ENCODE measurements around the gene SUV39H1. TPM values are rescaled to one million over a fixed set of nuclear protein-coding genes. Genes with fewer than 3 reads are reported as not detected.
"Not testable (repeated sequence)": the region's sequence is repeated elsewhere in the genome, so short reads cannot be mapped to it uniquely, and the experiment has no call there.

SUV39H1 gene
- total and polyA plus RNA-seq, 4 donors: 3.2 to 5.8 (median 3.7) TPM

DNA sequence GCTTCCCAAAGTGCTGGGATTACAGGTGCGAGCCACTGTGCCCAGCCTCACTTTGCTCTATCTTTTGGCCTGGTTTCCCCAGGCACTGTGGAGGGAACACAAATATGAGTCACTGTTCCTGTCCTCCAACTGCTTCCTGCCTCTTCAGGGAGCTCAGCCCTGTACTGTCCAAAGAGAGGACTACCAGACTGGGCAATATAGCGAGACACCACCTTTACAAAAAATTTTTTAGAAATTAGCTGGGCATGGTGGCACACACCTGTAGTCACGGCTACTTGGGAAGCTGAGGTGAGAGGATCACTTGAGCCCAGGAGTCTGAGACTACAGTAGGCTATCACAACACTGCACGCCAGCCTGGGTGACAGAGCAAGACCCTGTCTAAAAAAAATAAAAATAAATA is 29.9 kb upstream of the SUV39H1 start:
- DNase-seq (ENCODE audit: low spot score): no peak
- TF ChIP-seq EGR1 (IDR thresholded peaks at IDR 0.05; ENCODE audit: low read depth in 2 of 2): no peak
- TF ChIP-seq TAF1 (conservative IDR thresholded peaks at IDR 0.05): no peak
- TF ChIP-seq, protein P1, sequence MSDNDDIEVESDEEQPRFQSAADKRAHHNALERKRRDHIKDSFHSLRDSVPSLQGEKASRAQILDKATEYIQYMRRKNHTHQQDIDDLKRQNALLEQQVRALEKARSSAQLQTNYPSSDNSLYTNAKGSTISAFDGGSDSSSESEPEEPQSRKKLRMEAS (IDR thresholded peaks at IDR 0.05): no peak
- TF ChIP-seq, protein P2, sequence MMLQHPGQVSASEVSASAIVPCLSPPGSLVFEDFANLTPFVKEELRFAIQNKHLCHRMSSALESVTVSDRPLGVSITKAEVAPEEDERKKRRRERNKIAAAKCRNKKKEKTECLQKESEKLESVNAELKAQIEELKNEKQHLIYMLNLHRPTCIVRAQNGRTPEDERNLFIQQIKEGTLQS (IDR thresholded peaks at IDR 0.05): no peak
- TF ChIP-seq SP1 (IDR thresholded peaks at IDR 0.05): no peak
- TF ChIP-seq, protein P3, sequence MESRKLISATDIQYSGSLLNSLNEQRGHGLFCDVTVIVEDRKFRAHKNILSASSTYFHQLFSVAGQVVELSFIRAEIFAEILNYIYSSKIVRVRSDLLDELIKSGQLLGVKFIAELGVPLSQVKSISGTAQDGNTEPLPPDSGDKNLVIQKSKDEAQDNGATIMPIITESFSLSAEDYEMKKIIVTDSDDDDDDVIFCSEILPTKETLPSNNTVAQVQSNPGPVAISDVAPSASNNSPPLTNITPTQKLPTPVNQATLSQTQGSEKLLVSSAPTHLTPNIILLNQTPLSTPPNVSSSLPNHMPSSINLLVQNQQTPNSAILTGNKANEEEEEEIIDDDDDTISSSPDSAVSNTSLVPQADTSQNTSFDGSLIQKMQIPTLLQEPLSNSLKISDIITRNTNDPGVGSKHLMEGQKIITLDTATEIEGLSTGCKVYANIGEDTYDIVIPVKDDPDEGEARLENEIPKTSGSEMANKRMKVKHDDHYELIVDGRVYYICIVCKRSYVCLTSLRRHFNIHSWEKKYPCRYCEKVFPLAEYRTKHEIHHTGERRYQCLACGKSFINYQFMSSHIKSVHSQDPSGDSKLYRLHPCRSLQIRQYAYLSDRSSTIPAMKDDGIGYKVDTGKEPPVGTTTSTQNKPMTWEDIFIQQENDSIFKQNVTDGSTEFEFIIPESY (IDR thresholded peaks at IDR 0.05): no peak
- no peak for TF ChIP-seq RXRA (IDR thresholded peaks at IDR 0.05)
- no peak for TF ChIP-seq RAD21 (IDR thresholded peaks at IDR 0.05)
- TF ChIP-seq FOXA2 (IDR thresholded peaks at IDR 0.05): no peak
- no peak for TF ChIP-seq NR2F2 (IDR thresholded peaks at IDR 0.05)
- TF ChIP-seq, protein P4, sequence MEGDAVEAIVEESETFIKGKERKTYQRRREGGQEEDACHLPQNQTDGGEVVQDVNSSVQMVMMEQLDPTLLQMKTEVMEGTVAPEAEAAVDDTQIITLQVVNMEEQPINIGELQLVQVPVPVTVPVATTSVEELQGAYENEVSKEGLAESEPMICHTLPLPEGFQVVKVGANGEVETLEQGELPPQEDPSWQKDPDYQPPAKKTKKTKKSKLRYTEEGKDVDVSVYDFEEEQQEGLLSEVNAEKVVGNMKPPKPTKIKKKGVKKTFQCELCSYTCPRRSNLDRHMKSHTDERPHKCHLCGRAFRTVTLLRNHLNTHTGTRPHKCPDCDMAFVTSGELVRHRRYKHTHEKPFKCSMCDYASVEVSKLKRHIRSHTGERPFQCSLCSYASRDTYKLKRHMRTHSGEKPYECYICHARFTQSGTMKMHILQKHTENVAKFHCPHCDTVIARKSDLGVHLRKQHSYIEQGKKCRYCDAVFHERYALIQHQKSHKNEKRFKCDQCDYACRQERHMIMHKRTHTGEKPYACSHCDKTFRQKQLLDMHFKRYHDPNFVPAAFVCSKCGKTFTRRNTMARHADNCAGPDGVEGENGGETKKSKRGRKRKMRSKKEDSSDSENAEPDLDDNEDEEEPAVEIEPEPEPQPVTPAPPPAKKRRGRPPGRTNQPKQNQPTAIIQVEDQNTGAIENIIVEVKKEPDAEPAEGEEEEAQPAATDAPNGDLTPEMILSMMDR (IDR thresholded peaks at IDR 0.05; ENCODE audit: low read depth, low read length, missing input control): no peak
- WGBS: 93% methylated on average over 4 of the region's 4 CpGs

GRCh38 chrX:48667509-48667908 is 29.0 kb upstream of the SUV39H1 start:
- H3K27me3 ChIP-seq (ENCODE audit: control insufficient read depth in 4 of 4, insufficient read depth in 4 of 4, low read length in 3 of 4): no peaks in the 10 kb centered on the region
- 77% methylated on average over 4 of the region's 4 CpGs for WGBS
- TF ChIP-seq EGR1 (IDR thresholded peaks at IDR 0.05; ENCODE audit: low read depth in 2 of 2): no peak
- no peak overlapping the region for H3K27ac ChIP-seq (ENCODE audit: low read depth in 1 of 2, low read length in 2 of 2)
- peaks cover 0 to 1% (median 0%) of the 10 kb centered on the region in 4 donors for H3K9me3 ChIP-seq (ENCODE audit: control insufficient read depth in 4 of 4, low read length in 3 of 4)
- no peaks in the 10 kb centered on the region for H3K36me3 ChIP-seq (ENCODE audit: control insufficient read depth in 4 of 4, insufficient read depth in 3 of 4, low read depth in 1 of 4, low read length in 3 of 4)
- H3K4me1 ChIP-seq (ENCODE audit: control insufficient read depth in 4 of 4, insufficient read depth in 4 of 4, low read length in 3 of 4): no peaks in the 10 kb centered on the region
- no peak overlapping the region for H3K9ac ChIP-seq (ENCODE audit: low read depth in 1 of 2, low read length in 2 of 2)
- no peak overlapping the region for H3K4me3 ChIP-seq (ENCODE audit: low read depth in 1 of 3, low read length in 3 of 3)
- DNase-seq (ENCODE audit: low spot score): no peak

More for the DNA sequence above, 29.9 kb upstream of the SUV39H1 start:
- Histone ChIP-seq H3K27ac (ENCODE audit: low read depth in 1 of 2, low read length in 2 of 2) (no peak overlapping the region), H3K27me3 (ENCODE audit: control insufficient read depth in 4 of 4, insufficient read depth in 4 of 4, low read length in 3 of 4) (no peaks in the 10 kb centered on the region), H3K36me3 (ENCODE audit: control insufficient read depth in 4 of 4, insufficient read depth in 3 of 4, low read depth in 1 of 4, low read length in 3 of 4) (no peaks in the 10 kb centered on the region), H3K9me3 (ENCODE audit: control insufficient read depth in 4 of 4, low read length in 3 of 4) (peaks cover 0 to 1% (median 0%) of the 10 kb centered on the region in 4 donors), H3K4me3 (ENCODE audit: low read depth in 1 of 3, low read length in 3 of 3) (no peak overlapping the region), H3K4me1 (ENCODE audit: control insufficient read depth in 4 of 4, insufficient read depth in 4 of 4, low read length in 3 of 4) (no peaks in the 10 kb centered on the region), H3K9ac (ENCODE audit: low read depth in 1 of 2, low read length in 2 of 2) (no peak overlapping the region)

GRCh38 chrX:48668187-48668586 is 28.3 kb upstream of the SUV39H1 start:
- not testable (repeated sequence) for H3K9ac ChIP-seq (ENCODE audit: low read depth in 1 of 2, low read length in 2 of 2); H3K4me1 ChIP-seq (ENCODE audit: control insufficient read depth in 4 of 4, insufficient read depth in 4 of 4, low read length in 3 of 4); H3K27ac ChIP-seq (ENCODE audit: low read depth in 1 of 2, low read length in 2 of 2); H3K27me3 ChIP-seq (ENCODE audit: control insufficient read depth in 4 of 4, insufficient read depth in 4 of 4, low read length in 3 of 4); DNase-seq (ENCODE audit: low spot score); H3K9me3 ChIP-seq (ENCODE audit: control insufficient read depth in 4 of 4, low read length in 3 of 4); H3K4me3 ChIP-seq (ENCODE audit: low read depth in 1 of 3, low read length in 3 of 3); H3K36me3 ChIP-seq (ENCODE audit: control insufficient read depth in 4 of 4, insufficient read depth in 3 of 4, low read depth in 1 of 4, low read length in 3 of 4)
- 84% methylated on average over 11 of the region's 11 CpGs for WGBS
